LNCaP clone FGC (cell line): ENCODE results near the gene GAS7.

Source experiments
- DNase-seq: peaks from one replicate; pipeline ENCODE4 v3.0.0-alpha.2; 2011; ENCODE audit warnings: low read depth
- H3K4me3 ChIP-seq: 2 replicates; pipeline ENCODE4 v1.5.1; 2011; ENCODE audit warnings: mild to moderate bottlenecking, low read depth, low read length, control low read depth
- TF ChIP-seq, protein P1 (sequence below): IDR thresholded peaks from 2 replicates; pipeline ENCODE4 v1.5.1; 2012; ENCODE audit warnings: mild to moderate bottlenecking; ENCODE audit not compliant: control insufficient read depth, insufficient read depth; ENCODE audit errors: extremely low read depth

GAS7 gene

DNA sequence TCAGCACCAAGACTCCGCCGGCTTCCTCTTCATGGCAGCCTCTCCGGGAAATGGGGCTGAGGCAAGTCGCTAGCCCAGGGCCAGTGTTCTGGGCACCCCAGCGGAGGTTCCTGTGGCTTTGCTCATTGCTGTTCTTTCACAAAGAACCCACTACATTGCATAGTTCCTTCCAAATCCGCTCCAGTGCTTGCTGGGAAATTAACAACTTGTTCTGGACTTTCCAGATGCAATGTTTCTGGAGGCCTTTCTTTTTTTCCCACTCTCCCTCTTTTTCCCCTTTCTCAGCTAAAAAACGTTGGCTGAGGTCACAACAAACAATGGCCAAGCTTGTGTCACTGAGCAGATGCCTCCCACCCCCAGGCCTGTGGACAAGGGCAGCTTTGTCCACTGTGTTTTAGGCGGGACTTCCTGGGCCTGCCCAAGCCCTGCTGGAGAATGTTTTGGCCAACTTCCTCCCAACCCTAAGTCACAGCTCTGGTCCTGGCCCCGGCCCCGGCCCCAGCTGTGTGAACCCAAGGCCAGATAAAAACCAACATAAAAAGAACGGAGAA is 161.8 kb downstream of the GAS7 start:
- H3K4me3 ChIP-seq = no peak overlapping the region
- TF ChIP-seq, protein P1, sequence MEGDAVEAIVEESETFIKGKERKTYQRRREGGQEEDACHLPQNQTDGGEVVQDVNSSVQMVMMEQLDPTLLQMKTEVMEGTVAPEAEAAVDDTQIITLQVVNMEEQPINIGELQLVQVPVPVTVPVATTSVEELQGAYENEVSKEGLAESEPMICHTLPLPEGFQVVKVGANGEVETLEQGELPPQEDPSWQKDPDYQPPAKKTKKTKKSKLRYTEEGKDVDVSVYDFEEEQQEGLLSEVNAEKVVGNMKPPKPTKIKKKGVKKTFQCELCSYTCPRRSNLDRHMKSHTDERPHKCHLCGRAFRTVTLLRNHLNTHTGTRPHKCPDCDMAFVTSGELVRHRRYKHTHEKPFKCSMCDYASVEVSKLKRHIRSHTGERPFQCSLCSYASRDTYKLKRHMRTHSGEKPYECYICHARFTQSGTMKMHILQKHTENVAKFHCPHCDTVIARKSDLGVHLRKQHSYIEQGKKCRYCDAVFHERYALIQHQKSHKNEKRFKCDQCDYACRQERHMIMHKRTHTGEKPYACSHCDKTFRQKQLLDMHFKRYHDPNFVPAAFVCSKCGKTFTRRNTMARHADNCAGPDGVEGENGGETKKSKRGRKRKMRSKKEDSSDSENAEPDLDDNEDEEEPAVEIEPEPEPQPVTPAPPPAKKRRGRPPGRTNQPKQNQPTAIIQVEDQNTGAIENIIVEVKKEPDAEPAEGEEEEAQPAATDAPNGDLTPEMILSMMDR = no peak
- DNase-seq = no peak

DNA sequence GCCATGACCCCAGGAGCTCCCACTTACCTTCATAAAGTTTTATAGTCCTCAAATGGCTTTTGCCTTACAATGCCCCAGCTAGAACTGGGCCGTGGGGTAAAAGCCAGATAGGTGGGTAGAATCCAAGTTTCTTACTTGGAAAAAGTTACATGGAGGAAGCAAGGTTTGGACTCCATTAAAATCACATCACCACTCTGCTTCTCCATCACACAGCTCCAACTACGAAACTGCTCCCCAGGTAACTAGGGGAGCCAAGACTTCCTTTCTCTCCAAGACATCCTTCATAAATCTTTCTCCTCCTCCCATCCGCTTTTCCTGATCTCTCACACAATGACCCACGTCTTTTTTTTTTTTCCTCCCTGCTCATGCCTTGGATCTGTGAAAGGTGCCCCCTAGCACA is 162.5 kb downstream of the GAS7 start:
- no peak overlapping the region for H3K4me3 ChIP-seq

DNA sequence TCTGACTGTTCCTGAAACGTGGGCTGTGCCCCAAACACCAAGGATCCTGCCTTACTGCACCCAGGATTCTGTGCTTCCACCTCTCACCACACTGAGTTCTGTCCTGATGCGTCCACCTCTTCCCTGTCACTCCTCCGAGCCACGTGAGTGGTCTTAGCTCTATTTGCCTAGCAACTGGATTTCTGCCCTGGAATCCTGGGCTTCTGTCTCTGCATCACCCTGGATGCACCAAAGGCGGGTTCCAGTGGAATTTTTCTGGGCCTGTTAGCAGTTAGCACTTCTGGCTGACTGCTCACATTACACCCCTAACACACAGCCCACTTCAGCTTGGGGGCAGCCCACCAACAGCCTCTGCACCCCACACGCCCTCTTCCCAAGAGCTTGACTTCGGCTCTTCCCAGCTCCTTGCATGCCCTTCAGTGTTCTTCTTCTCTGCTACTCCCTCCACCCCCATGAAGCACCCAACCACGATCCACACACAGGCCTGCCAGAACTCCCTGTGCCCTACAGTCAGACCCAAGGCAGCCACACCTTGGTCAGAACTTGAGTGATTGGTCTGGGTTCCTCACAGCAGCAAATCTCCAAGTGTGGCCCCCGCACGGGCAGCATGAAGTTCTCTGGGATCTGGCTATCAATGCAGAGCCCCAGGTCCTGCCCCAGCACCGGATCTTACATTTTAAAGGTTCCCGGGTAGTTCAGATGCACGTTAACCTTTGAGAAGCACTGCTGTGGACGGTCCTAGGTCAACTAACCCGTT is 163.5 kb downstream of the GAS7 start:
- DNase-seq = no peak
- H3K4me3 ChIP-seq = no peak overlapping the region
- TF ChIP-seq, protein P1 = no peak

More for the DNA sequence above, 162.5 kb downstream of the GAS7 start:
- no peak for DNase-seq
- TF ChIP-seq, protein P1 = no peak

DNA sequence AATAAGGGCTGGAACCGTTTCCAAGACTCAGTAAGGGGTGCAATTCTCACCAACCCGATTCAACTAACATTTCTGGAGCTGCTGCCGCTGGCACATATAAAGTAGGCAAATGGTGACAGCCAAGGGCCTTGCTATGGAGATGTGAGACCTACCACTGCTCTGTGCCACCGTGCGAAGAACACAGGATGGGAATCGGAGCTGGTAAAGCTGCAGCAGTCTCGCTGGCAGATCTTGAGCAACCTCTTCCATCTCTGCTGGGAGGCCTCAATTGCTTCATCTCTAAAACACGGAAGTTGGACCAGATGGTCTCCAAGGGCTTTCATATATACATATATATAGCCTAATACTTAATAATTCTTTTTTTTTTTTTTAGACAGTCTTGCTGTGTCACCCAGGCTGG is 164.4 kb downstream of the GAS7 start:
- H3K4me3 ChIP-seq = no peak overlapping the region
- no peak for DNase-seq
- TF ChIP-seq, protein P1 = no peak

DNA sequence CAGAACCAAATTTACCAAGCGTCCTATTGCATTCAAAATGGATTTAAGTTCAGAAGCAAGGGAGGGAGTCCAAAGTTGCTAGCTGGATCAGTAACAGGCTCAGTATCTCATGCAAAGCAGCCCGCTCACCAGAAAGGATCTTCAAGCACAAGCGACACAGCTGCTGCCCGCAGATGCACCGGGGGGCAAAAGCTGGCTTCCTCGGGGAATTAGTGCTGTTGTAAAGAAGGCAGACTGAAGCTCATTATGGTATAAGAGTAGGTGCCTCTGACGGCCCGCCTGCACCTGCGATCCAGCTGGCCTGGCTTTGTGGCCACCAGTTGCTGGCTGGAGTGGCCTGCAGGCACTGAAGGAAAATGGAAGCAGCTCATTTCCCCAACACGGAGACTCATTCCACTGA is 165.0 kb downstream of the GAS7 start:
- H3K4me3 ChIP-seq = no peak overlapping the region
- no peak for DNase-seq
- TF ChIP-seq, protein P1 = no peak

DNA sequence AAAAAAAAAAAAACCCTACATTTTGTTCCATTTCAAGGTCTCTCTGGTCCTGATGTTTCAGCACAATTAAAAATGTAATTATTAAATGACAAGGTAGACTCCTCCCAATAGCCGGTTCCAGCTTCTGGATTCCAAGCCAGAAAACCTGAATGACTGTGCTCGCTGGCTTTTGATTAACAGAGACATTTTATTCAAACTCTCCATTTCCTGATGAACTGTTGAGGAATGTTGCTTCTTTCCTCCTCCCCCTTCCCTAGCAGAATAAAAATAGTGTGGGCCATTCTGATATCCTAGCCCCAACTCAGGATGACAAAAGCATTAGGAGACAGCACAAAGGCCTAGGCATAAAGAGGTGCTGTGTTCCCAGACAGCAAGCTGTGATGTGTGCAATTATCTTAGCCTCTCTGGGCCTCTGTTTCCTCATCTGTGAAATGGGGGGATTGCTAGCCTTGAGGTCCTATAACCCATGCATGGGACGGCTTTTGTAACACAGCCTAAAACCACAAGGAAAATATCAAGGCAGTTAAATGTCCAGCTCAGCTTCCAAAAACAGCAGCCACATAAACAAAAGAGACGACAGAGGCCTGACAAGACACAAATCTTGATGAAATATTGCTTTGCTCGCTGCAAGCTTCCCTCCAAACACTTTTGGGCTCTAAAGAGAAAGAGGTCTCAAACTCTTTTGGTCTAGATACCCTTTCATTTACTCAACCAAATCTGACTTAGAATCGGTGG is 166.1 kb downstream of the GAS7 start:
- no peak for DNase-seq
- TF ChIP-seq, protein P1 = no peak
- H3K4me3 ChIP-seq = no peak overlapping the region
